IMR-90 (cell line): Measurements from ENCODE around the gene CPNE2. TPM values are rescaled to one million over a fixed set of nuclear protein-coding genes. Genes with fewer than 3 reads are reported as not detected.

Source experiments
- ATAC-seq: fragments of 200-7000 bp; cut with Tn5 transposase; 2 replicates; pipeline ENCODE4 v1.9.1; 2020; ENCODE audit warnings: low read depth, mild to moderate bottlenecking, moderate library complexity
- BruUV-seq: library from RNA; stranded (reverse); fragments of 400-500 nt; replicated peaks from 2 replicates; lab custom pipeline; 2021; lab: Mats Ljungman, UMichigan
- CTCF ChIA-PET: fragments of 300-600 bp; formaldehyde crosslinking; extraction: SDS; loops from one replicate; lab custom pipeline; 2021; ENCODE audit warnings: antibody characterized with exemption; lab: Yijun Ruan, JAX
- POLR2A ChIA-PET: fragments of 300-600 bp; sonication (Branson Sonifier 250); formaldehyde crosslinking; loops from one replicate; lab custom pipeline; 2022; ENCODE audit warnings: antibody characterized with exemption; ENCODE audit not compliant: unreplicated experiment; lab: Charles Lee
- DNase-seq: peaks from one replicate; pipeline ENCODE4 v3.0.0; 2013
- H2AFZ ChIP-seq: replicated peaks from 2 replicates; pipeline ENCODE3; 2013; ENCODE audit warnings: low read length, mild to moderate bottlenecking; ENCODE audit not compliant: poor library complexity
- H2AK5ac ChIP-seq: 2 replicates; pipeline ENCODE4 v1.6.1; 2013; ENCODE audit warnings: low read depth, low read length, inconsistent platforms
- H2AK9ac ChIP-seq: replicated peaks from 2 replicates; pipeline ENCODE3; 2013; ENCODE audit warnings: mild to moderate bottlenecking, low read depth, low read length, moderate library complexity; ENCODE audit not compliant: poor library complexity
- H2BK120ac ChIP-seq: 2 replicates; pipeline ENCODE4 v1.6.1; 2013; ENCODE audit warnings: low read depth, low read length, inconsistent platforms
- H2BK15ac ChIP-seq: 3 replicates; pipeline ENCODE4 v1.6.1; 2013; ENCODE audit warnings: low read depth, low read length, inconsistent platforms
- H2BK20ac ChIP-seq: 2 replicates; pipeline ENCODE4 v1.6.1; 2013; ENCODE audit warnings: low read depth, mild to moderate bottlenecking, inconsistent platforms, low read length, moderate library complexity
- H2BK5ac ChIP-seq: 2 replicates; pipeline ENCODE4 v1.6.1; 2013; ENCODE audit warnings: mild to moderate bottlenecking, low read depth, low read length, inconsistent platforms; ENCODE audit not compliant: poor library complexity, severe bottlenecking
- H3K14ac ChIP-seq: replicated peaks from 2 replicates; pipeline ENCODE4 v1.6.1; 2013; ENCODE audit warnings: low read depth, low read length, inconsistent platforms
- H3K18ac ChIP-seq: 2 replicates; pipeline ENCODE4 v1.6.1; 2013; ENCODE audit warnings: low read depth, low read length, control low read depth
- H3K23ac ChIP-seq: 2 replicates; pipeline ENCODE4 v1.6.1; 2013; ENCODE audit warnings: low read depth, low read length, inconsistent platforms
- H3K27ac ChIP-seq: 2 replicates; pipeline ENCODE4 v1.5.1; 2013; ENCODE audit warnings: mild to moderate bottlenecking, control low read depth, low read length; ENCODE audit not compliant: insufficient read depth
- H3K27me3 ChIP-seq: 2 replicates; pipeline ENCODE4 v1.6.1; 2013; ENCODE audit warnings: low read length; ENCODE audit not compliant: control insufficient read depth, insufficient read depth
- H3K36me3 ChIP-seq: 2 replicates; pipeline ENCODE4 v1.6.1; 2013; ENCODE audit warnings: low read length, mixed read lengths; ENCODE audit not compliant: control insufficient read depth, insufficient read depth
- H3K4ac ChIP-seq: 2 replicates; pipeline ENCODE4 v1.6.1; 2013; ENCODE audit warnings: low read depth, low read length, inconsistent platforms
- H3K4me1 ChIP-seq: 2 replicates; pipeline ENCODE4 v1.6.1; 2013; ENCODE audit warnings: low read length, mixed read lengths; ENCODE audit not compliant: control insufficient read depth, insufficient read depth
- H3K4me2 ChIP-seq: 2 replicates; pipeline ENCODE4 v1.6.1; 2013; ENCODE audit warnings: low read depth, mild to moderate bottlenecking, control low read depth, low read length, moderate library complexity
- H3K4me3 ChIP-seq: 2 replicates; pipeline ENCODE4 v1.5.1; 2013; ENCODE audit warnings: low read depth, mild to moderate bottlenecking, control low read depth, low read length, moderate library complexity; ENCODE audit not compliant: insufficient read depth
- H3K56ac ChIP-seq: 2 replicates; pipeline ENCODE4 v1.6.1; 2013; ENCODE audit warnings: low read length, inconsistent platforms; ENCODE audit not compliant: insufficient read depth; ENCODE audit errors: extremely low read depth
- H3K79me1 ChIP-seq, 2 experiments: 2 replicates each; pipeline ENCODE4 v1.6.1; 2013; ENCODE audit warnings: low read length in 2 of 2, inconsistent platforms in 1 of 2, low read depth in 1 of 2
- H3K9ac ChIP-seq: 2 replicates; pipeline ENCODE4 v1.6.1; 2013; ENCODE audit warnings: low read depth, low read length, control low read depth
- H3K9me1 ChIP-seq: 2 replicates; pipeline ENCODE4 v1.6.1; 2013; ENCODE audit warnings: low read length, inconsistent platforms; ENCODE audit not compliant: insufficient read depth
- H3K9me3 ChIP-seq: 2 replicates; pipeline ENCODE4 v1.6.1; 2013; ENCODE audit warnings: low read length; ENCODE audit not compliant: control insufficient read depth, insufficient read depth
- H4K20me1 ChIP-seq: 2 replicates; pipeline ENCODE4 v1.6.1; 2013; ENCODE audit warnings: low read length, inconsistent platforms; ENCODE audit not compliant: insufficient read depth
- H4K5ac ChIP-seq: 2 replicates; pipeline ENCODE4 v1.6.1; 2013; ENCODE audit warnings: mild to moderate bottlenecking, low read depth, low read length, control low read depth
- H4K8ac ChIP-seq, 2 experiments: 2 replicates each; pipeline ENCODE4 v1.6.1; 2013; ENCODE audit warnings: low read depth in 2 of 2, low read length in 2 of 2, control low read depth in 1 of 2, inconsistent platforms in 1 of 2
- H4K91ac ChIP-seq: 2 replicates; pipeline ENCODE4 v1.6.1; 2013; ENCODE audit warnings: low read depth, low read length, inconsistent platforms; ENCODE audit not compliant: insufficient read depth
- FOS ChIP-seq: fragments of 150-350 bp; IDR thresholded peaks from 2 replicates; pipeline ENCODE4 v1.6.1; 2016; ENCODE audit warnings: low read depth, low read length
- RAD21 ChIP-seq: IDR thresholded peaks from 2 replicates; pipeline ENCODE4 v1.6.1; 2012; ENCODE audit warnings: low read length, improper control_type of control experiment
- SMC3 ChIP-seq: fragments of 150-350 bp; IDR thresholded peaks from 2 replicates; pipeline ENCODE4 v1.6.1; 2016; ENCODE audit warnings: low read depth, mild to moderate bottlenecking, antibody characterized with exemption, low read length, moderate library complexity
- WGBS, 2 experiments: methylation state at CpG; one replicate each; pipeline versions ENCODE4 v1.1.5 to v1.1.7; 2013; ENCODE audit warnings: missing lambda C conversion rate in 2 of 2; ENCODE audit not compliant: insufficient read length in 1 of 2; ENCODE audit errors: extremely low coverage in 2 of 2; 5-methylcytosine and 5-hydroxymethylcytosine counted together
- dilution Hi-C: fragments of 300-500 bp; cut with HindIII; formaldehyde crosslinking; loops from one replicate; pipeline ENCODE4 v1.14.3; 2018; ENCODE audit warnings: low sequenced_read_pairs; ENCODE audit not compliant: unreplicated experiment
- in situ Hi-C: fragments of 300-500 bp; cut with MboI; formaldehyde crosslinking; loops from 3 replicates; pipeline ENCODE4 v1.14.3; 2019; ENCODE audit warnings: low sequenced_read_pairs, inconsistent platforms, mixed read lengths
- intact Hi-C: fragments of 100-400 bp; cut with micrococcal nuclease; formaldehyde crosslinking; loops from 2 replicates; pipeline ENCODE4 v1.10.0; 2022
- polyA plus RNA-seq, 3 experiments: library from polyadenylated mRNA; depleted of rRNA; stranded (reverse); fragments of >200 nt; gene quantifications; 2 replicates each; pipeline ENCODE4 v1.2.3, GENCODE V29; 2012; ENCODE audit warnings: low replicate concordance in 1 of 3
- total RNA-seq: library from RNA; depleted of rRNA; stranded (reverse); fragments of >200 nt; gene quantifications from 2 replicates; pipeline ENCODE4 v1.2.3, GENCODE V29; 2012
- TF ChIP-seq, protein P1 (sequence below): conservative IDR thresholded peaks from 2 replicates; pipeline ENCODE4 v1.5.1; 2012; ENCODE audit warnings: mild to moderate bottlenecking, low read depth, low read length, improper control_type of control experiment

Gene CPNE2
- total and polyA plus RNA-seq, 2 of the 4 experiments (the other 2 are of a cell fraction): 15.4 to 48.0 TPM

DNA sequence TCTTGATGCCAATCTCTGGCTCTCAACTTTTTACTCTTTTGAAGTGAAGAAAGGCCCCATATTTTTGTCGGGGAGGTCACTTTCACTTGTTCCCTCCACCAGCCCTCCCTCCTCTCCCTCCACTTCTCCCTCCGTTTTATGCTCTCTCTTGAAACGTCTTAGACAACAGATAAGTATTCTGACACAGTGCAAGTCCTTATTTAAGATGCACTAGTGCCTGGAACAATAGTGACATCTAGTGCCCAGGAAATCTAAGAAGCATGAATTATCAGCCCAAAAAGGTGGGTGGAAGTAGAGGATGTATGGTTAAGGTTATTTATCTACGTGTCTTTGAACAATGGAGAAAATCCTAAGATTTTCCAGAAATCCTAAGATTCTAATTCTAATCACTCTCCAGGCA lies 75.6 kb downstream of the CPNE2 start:
- H2BK5ac ChIP-seq: no peak overlapping the region
- BruUV-seq: no TSS peak
- no peak overlapping the region for H3K56ac ChIP-seq
- H3K27ac ChIP-seq: no peak overlapping the region
- POLR2A ChIA-PET: interaction anchor here (1.0 kb wide), 1 partner anchor 14 kb away, joined by 3 read pairs; no protein-coding TSS in a partner anchor
- no peak overlapping the region for H2BK120ac ChIP-seq
- DNase-seq (peak; percentile 83), ATAC-seq (peak; percentile 69)
- H3K9ac ChIP-seq: no peak overlapping the region
- dilution Hi-C loops: no loop called here
- H4K8ac ChIP-seq: no peak overlapping the region
- no peak overlapping the region for H3K4me2 ChIP-seq
- in situ Hi-C loops: loop anchor here (5.0 kb wide), 1 partner anchor 81 kb away; no protein-coding TSS in a partner anchor
- no peak overlapping the region for H3K18ac ChIP-seq
- CTCF ChIA-PET: no interaction called here
- H2BK15ac ChIP-seq: no peak overlapping the region
- H2AK9ac ChIP-seq: no peak overlapping the region
- intact Hi-C loops: loop anchor here (1.0 to 5.0 kb wide), 4 partner anchors 75 to 376 kb away; partner anchors contain the start of genes CPNE2 and SLC12A3
- H3K79me1 ChIP-seq: peaks cover 4 to 5% of the 10 kb centered on the region in 2 experiments; a peak in 1 of 4 replicates
- H3K4me3 ChIP-seq: no peak overlapping the region
- H3K9me1 ChIP-seq: no peaks in the 10 kb centered on the region
- no peaks in the 10 kb centered on the region for H3K9me3 ChIP-seq
- H3K23ac ChIP-seq: no peak overlapping the region
- no peak overlapping the region for H3K14ac ChIP-seq
- WGBS, 2 experiments: no CpG with 5 or more reads among the region's 4 CpGs
- no peak overlapping the region for H2AK5ac ChIP-seq
- no peak overlapping the region for H2BK20ac ChIP-seq
- H4K91ac ChIP-seq: no peak overlapping the region
- no peak overlapping the region for H4K5ac ChIP-seq
- no peaks in the 10 kb centered on the region for H3K4me1 ChIP-seq
- H2AFZ ChIP-seq: no peak overlapping the region
- H4K20me1 ChIP-seq: peaks cover 3% of the 10 kb centered on the region; the same call in 1 of the 2 replicates
- H3K27me3 ChIP-seq: no peaks in the 10 kb centered on the region
- no peak overlapping the region for H3K4ac ChIP-seq
- TF ChIP-seq, protein P1, sequence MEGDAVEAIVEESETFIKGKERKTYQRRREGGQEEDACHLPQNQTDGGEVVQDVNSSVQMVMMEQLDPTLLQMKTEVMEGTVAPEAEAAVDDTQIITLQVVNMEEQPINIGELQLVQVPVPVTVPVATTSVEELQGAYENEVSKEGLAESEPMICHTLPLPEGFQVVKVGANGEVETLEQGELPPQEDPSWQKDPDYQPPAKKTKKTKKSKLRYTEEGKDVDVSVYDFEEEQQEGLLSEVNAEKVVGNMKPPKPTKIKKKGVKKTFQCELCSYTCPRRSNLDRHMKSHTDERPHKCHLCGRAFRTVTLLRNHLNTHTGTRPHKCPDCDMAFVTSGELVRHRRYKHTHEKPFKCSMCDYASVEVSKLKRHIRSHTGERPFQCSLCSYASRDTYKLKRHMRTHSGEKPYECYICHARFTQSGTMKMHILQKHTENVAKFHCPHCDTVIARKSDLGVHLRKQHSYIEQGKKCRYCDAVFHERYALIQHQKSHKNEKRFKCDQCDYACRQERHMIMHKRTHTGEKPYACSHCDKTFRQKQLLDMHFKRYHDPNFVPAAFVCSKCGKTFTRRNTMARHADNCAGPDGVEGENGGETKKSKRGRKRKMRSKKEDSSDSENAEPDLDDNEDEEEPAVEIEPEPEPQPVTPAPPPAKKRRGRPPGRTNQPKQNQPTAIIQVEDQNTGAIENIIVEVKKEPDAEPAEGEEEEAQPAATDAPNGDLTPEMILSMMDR: peak; percentile 78
- TF ChIP-seq FOS: no peak
- peak; percentile 71 for TF ChIP-seq SMC3
- peak; percentile 89 for TF ChIP-seq RAD21
- H3K36me3 ChIP-seq: peaks cover 44% of the 10 kb centered on the region
